ENCODE measurements around the gene LAMA2. TPM values are rescaled to one million over a fixed set of nuclear protein-coding genes. Genes with fewer than 3 reads are reported as not detected.

The LAMA2 gene
- total RNA-seq, 1 experiment from 2014 or later: 3.3 TPM

- no peaks in the 10 kb centered on the region for H3K9me3 ChIP-seq (replicated peaks)
- DNase-seq (ENCODE audit: low read depth in 1 of 2, low spot score in 2 of 2): no peak
- no peaks in the 10 kb centered on the region for H3K36me3 ChIP-seq
- no peaks in the 10 kb centered on the region for H3K27me3 ChIP-seq (replicated peaks)
- no peaks in the 10 kb centered on the region for H3K4me1 ChIP-seq (replicated peaks)
- H3K4me3 ChIP-seq: no peak overlapping the region
- H3K27ac ChIP-seq: no peak overlapping the region
Measured at GRCh38 chr6:128883906-128884305, 968 bp downstream of the LAMA2 start.

- H3K27me3 ChIP-seq (replicated peaks): no peaks in the 10 kb centered on the region
- no peak overlapping the region for H3K27ac ChIP-seq
- no peak for DNase-seq (ENCODE audit: low read depth in 1 of 2, low spot score in 2 of 2)
- no peaks in the 10 kb centered on the region for H3K36me3 ChIP-seq
- H3K4me1 ChIP-seq (replicated peaks): no peaks in the 10 kb centered on the region
- no peak overlapping the region for H3K4me3 ChIP-seq
- H3K9me3 ChIP-seq (replicated peaks): no peaks in the 10 kb centered on the region
Measured at GRCh38 chr6:128885381-128885780, 2.4 kb downstream of the LAMA2 start.

- H3K9me3 ChIP-seq (replicated peaks): no peaks in the 10 kb centered on the region
- no peaks in the 10 kb centered on the region for H3K27me3 ChIP-seq (replicated peaks)
- H3K4me1 ChIP-seq (replicated peaks): no peaks in the 10 kb centered on the region
- DNase-seq (ENCODE audit: low read depth in 1 of 2, low spot score in 2 of 2): no peak
- H3K36me3 ChIP-seq: no peaks in the 10 kb centered on the region
- H3K4me3 ChIP-seq: no peak overlapping the region
- no peak overlapping the region for H3K27ac ChIP-seq
Measured at GRCh38 chr6:128886706-128887105, 3.8 kb downstream of the LAMA2 start.

GRCh38 chr6:128888444-128889175 lies 5.7 kb downstream of the LAMA2 start:
- Histone ChIP-seq H3K36me3 (no peaks in the 10 kb centered on the region), H3K27me3 (replicated peaks) (no peaks in the 10 kb centered on the region), H3K4me3 (no peak overlapping the region), H3K4me1 (replicated peaks) (no peaks in the 10 kb centered on the region), H3K27ac (no peak overlapping the region), H3K9me3 (replicated peaks) (no peaks in the 10 kb centered on the region)
- DNase-seq (ENCODE audit: low read depth in 1 of 2, low spot score in 2 of 2): no peak

GRCh38 chr6:128889870-128890269 lies 6.9 kb downstream of the LAMA2 start:
- DNase-seq (ENCODE audit: low read depth in 1 of 2, low spot score in 2 of 2): no peak
- H3K4me1 ChIP-seq (replicated peaks): no peaks in the 10 kb centered on the region
- no peaks in the 10 kb centered on the region for H3K27me3 ChIP-seq (replicated peaks)
- H3K36me3 ChIP-seq: no peaks in the 10 kb centered on the region
- H3K27ac ChIP-seq: no peak overlapping the region
- no peak overlapping the region for H3K4me3 ChIP-seq
- H3K9me3 ChIP-seq (replicated peaks): no peaks in the 10 kb centered on the region

GRCh38 chr6:128892079-128892478 lies 9.1 kb downstream of the LAMA2 start:
- Histone ChIP-seq H3K27ac (no peak overlapping the region), H3K4me3 (no peak overlapping the region), H3K27me3 (replicated peaks) (no peaks in the 10 kb centered on the region), H3K36me3 (no peaks in the 10 kb centered on the region), H3K9me3 (replicated peaks) (no peaks in the 10 kb centered on the region), H3K4me1 (replicated peaks) (no peaks in the 10 kb centered on the region)
- no peak for DNase-seq (ENCODE audit: low read depth in 1 of 2, low spot score in 2 of 2)

- DNase-seq (ENCODE audit: low read depth in 1 of 2, low spot score in 2 of 2): no peak
- H3K4me1 ChIP-seq (replicated peaks): no peaks in the 10 kb centered on the region
Measured at GRCh38 chr6:128899341-128900050, 16.6 kb downstream of the LAMA2 start.

GRCh38 chr6:128903715-128904114 lies 20.8 kb downstream of the LAMA2 start:
- no peak overlapping the region for H3K27ac ChIP-seq
- no peaks in the 10 kb centered on the region for H3K27me3 ChIP-seq (replicated peaks)
- no peaks in the 10 kb centered on the region for H3K4me1 ChIP-seq (replicated peaks)
- H3K9me3 ChIP-seq (replicated peaks): no peaks in the 10 kb centered on the region
- H3K4me3 ChIP-seq: no peak overlapping the region
- no peak for DNase-seq (ENCODE audit: low read depth in 1 of 2, low spot score in 2 of 2)
- no peaks in the 10 kb centered on the region for H3K36me3 ChIP-seq

More at GRCh38 chr6:128899341-128900050, 16.6 kb downstream of the LAMA2 start:
- H3K36me3 ChIP-seq: no peaks in the 10 kb centered on the region
- no peaks in the 10 kb centered on the region for H3K27me3 ChIP-seq (replicated peaks)
- H3K9me3 ChIP-seq (replicated peaks): no peaks in the 10 kb centered on the region
- no peak overlapping the region for H3K27ac ChIP-seq
- no peak overlapping the region for H3K4me3 ChIP-seq

GRCh38 chr6:128914051-128914450 lies 31.1 kb downstream of the LAMA2 start:
- no peaks in the 10 kb centered on the region for H3K4me1 ChIP-seq (replicated peaks)
- H3K9me3 ChIP-seq (replicated peaks): no peaks in the 10 kb centered on the region

GRCh38 chr6:128918886-128919285 lies 35.9 kb downstream of the LAMA2 start:
- H3K27me3 ChIP-seq (replicated peaks): no peaks in the 10 kb centered on the region; the same call in 1 of the 2 replicates
- H3K4me3 ChIP-seq: no peak overlapping the region
- no peaks in the 10 kb centered on the region for H3K9me3 ChIP-seq (replicated peaks)
- no peaks in the 10 kb centered on the region for H3K36me3 ChIP-seq
- no peaks in the 10 kb centered on the region for H3K4me1 ChIP-seq (replicated peaks)
- no peak for DNase-seq (ENCODE audit: low read depth in 1 of 2, low spot score in 2 of 2)
- no peak overlapping the region for H3K27ac ChIP-seq

More at GRCh38 chr6:128914051-128914450, 31.1 kb downstream of the LAMA2 start:
- Histone ChIP-seq H3K4me3 (no peak overlapping the region), H3K36me3 (no peaks in the 10 kb centered on the region), H3K27ac (no peak overlapping the region), H3K27me3 (replicated peaks) (no peaks in the 10 kb centered on the region; the same call in 1 of the 2 replicates)
- DNase-seq (ENCODE audit: low read depth in 1 of 2, low spot score in 2 of 2): no peak

- H3K27ac ChIP-seq: no peak overlapping the region
- no peaks in the 10 kb centered on the region for H3K9me3 ChIP-seq (replicated peaks)
- DNase-seq (ENCODE audit: low read depth in 1 of 2, low spot score in 2 of 2): no peak
Measured at GRCh38 chr6:128919412-128920180, 36.7 kb downstream of the LAMA2 start.

GRCh38 chr6:128925765-128926164 lies 42.8 kb downstream of the LAMA2 start:
- Histone ChIP-seq H3K4me1 (replicated peaks) (no peaks in the 10 kb centered on the region), H3K36me3 (no peaks in the 10 kb centered on the region), H3K9me3 (replicated peaks) (no peaks in the 10 kb centered on the region), H3K4me3 (no peak overlapping the region), H3K27me3 (replicated peaks) (no peaks in the 10 kb centered on the region), H3K27ac (no peak overlapping the region)
- no peak for DNase-seq (ENCODE audit: low read depth in 1 of 2, low spot score in 2 of 2)

More at GRCh38 chr6:128919412-128920180, 36.7 kb downstream of the LAMA2 start:
- Histone ChIP-seq H3K27me3 (replicated peaks) (no peaks in the 10 kb centered on the region), H3K4me1 (replicated peaks) (no peaks in the 10 kb centered on the region), H3K4me3 (no peak overlapping the region), H3K36me3 (no peaks in the 10 kb centered on the region)

GRCh38 chr6:128929869-128930268 lies 46.9 kb downstream of the LAMA2 start:
- no peaks in the 10 kb centered on the region for H3K4me1 ChIP-seq (replicated peaks)
- no peak for DNase-seq (ENCODE audit: low read depth in 1 of 2, low spot score in 2 of 2)
- no peaks in the 10 kb centered on the region for H3K27me3 ChIP-seq (replicated peaks)
- H3K27ac ChIP-seq: no peak overlapping the region
- no peaks in the 10 kb centered on the region for H3K9me3 ChIP-seq (replicated peaks)
- H3K4me3 ChIP-seq: no peak overlapping the region
- no peaks in the 10 kb centered on the region for H3K36me3 ChIP-seq

- DNase-seq (ENCODE audit: low read depth in 1 of 2, low spot score in 2 of 2): no peak
- no peaks in the 10 kb centered on the region for H3K27me3 ChIP-seq (replicated peaks)
- no peaks in the 10 kb centered on the region for H3K9me3 ChIP-seq (replicated peaks)
- no peaks in the 10 kb centered on the region for H3K36me3 ChIP-seq
- no peak overlapping the region for H3K27ac ChIP-seq
- H3K4me3 ChIP-seq: no peak overlapping the region
- H3K4me1 ChIP-seq (replicated peaks): no peaks in the 10 kb centered on the region
Measured at GRCh38 chr6:128930321-128930720, 47.4 kb downstream of the LAMA2 start.
